Measurements from ENCODE around the gene LYAR. TPM values are rescaled to one million over a fixed set of nuclear protein-coding genes. Genes with fewer than 3 reads are reported as not detected.
A peak's percentile ranks its signal among the peaks of the same experiment; 100 is the strongest.

LYAR gene
- total RNA-seq, 2 experiments from 2014 or later = 47.0 to 49.9 TPM

DNA sequence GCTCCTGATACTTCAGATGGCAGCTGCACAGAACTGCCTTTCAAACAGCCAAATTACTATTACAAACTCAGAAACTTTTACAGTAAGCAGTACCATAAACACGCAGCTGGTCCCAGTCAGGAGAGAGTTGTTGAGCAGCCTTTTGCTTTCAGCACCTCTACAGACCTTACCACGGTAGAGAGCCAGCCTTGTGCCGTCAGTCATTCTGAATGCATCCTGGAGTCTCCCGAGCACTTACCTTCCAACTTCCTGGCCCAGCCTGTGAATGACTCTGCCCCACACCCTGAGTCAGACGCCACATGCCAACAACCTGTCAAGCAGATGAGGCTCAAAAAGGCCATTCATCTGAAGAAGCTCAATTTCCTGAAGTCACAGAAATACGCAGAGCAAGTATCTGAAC is 12.5 kb upstream of the LYAR start:
- peaks cover 4% of the 10 kb centered on the region for H3K4me1 Mint-ChIP-seq
- peaks cover 16% of the 10 kb centered on the region for H3K36me3 Mint-ChIP-seq
- H3K27me3 Mint-ChIP-seq = no peaks in the 10 kb centered on the region
- no peak overlapping the region for H3K4me3 Mint-ChIP-seq
- CTCF ChIA-PET = interaction anchor here (1.1 kb wide), 1 partner anchor 12 kb away, joined by 3 read pairs; no protein-coding TSS in a partner anchor
- H3K27ac Mint-ChIP-seq = no peak overlapping the region
- no peaks in the 10 kb centered on the region for H3K9me3 Mint-ChIP-seq (ENCODE audit: low read depth)
- ATAC-seq (no peak), DNase-seq (peak; percentile 26)

DNA sequence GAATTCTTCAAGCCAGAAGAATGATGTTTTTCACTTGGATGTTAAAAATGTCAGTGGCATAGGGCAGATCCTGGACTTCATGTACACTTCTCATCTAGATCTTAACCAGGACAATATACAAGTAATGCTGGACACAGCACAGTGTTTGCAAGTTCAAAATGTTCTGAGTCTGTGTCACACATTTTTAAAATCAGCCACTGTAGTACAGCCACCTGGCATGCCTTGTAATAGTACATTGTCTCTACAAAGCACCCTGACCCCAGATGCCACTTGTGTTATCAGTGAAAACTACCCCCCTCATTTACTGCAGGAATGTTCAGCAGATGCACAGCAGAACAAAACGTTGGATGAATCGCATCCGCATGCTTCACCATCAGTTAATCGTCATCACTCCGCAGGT is 12.0 kb upstream of the LYAR start:
- CTCF ChIA-PET = interaction anchor here (1.1 kb wide), 1 partner anchor 11 kb away, joined by 3 read pairs; no protein-coding TSS in a partner anchor
- Mint-ChIP-seq H3K9me3 (ENCODE audit: low read depth) (no peaks in the 10 kb centered on the region), H3K4me1 (peaks cover 4% of the 10 kb centered on the region), H3K4me3 (no peak overlapping the region), H3K27me3 (no peaks in the 10 kb centered on the region), H3K36me3 (peaks cover 16% of the 10 kb centered on the region), H3K27ac (no peak overlapping the region)
- no peak for ATAC-seq
- peak; percentile 12 for DNase-seq

GRCh38 chr4:4299006-4299405 is 9.1 kb upstream of the LYAR start:
- Mint-ChIP-seq H3K36me3 (peaks cover 29% of the 10 kb centered on the region), H3K9me3 (ENCODE audit: low read depth) (no peaks in the 10 kb centered on the region), H3K27ac (no peak overlapping the region), H3K27me3 (no peaks in the 10 kb centered on the region), H3K4me1 (peaks cover 1% of the 10 kb centered on the region), H3K4me3 (no peak overlapping the region)
- DNase-seq (peak; percentile 26), ATAC-seq (no peak)
- CTCF ChIA-PET = interaction anchor here (0.6 kb wide), 1 partner anchor 39 kb away, joined by 3 read pairs; no protein-coding TSS in a partner anchor

DNA sequence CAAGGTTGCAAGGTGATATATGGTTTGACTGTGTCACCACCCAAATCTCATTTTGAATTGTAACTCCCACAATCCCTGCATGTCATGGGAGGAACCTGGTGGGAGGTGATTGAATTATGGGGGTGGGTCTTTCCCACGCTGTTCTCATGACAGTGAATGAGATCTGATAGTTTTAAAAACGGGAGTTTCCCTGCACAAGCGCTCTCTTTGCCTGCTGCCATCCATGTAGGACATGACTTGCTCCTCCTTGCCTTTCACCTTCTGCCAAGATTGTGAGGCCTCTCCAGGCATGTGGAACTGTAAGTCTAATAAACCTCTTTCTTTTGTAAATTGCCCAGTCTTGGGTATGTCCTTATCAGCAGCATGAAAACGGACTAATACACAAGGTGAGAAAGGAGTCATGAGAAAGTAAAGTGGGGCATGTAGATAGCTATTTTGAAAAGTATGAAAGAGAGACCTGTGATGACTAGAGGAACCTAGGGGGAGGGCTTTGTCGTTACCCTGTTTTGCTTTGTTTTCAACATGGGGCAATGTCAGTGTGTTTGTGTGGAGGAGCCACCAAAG is 6.4 kb upstream of the LYAR start:
- Mint-ChIP-seq H3K27ac (no peak overlapping the region), H3K4me1 (peaks cover 11% of the 10 kb centered on the region), H3K27me3 (no peaks in the 10 kb centered on the region), H3K4me3 (no peak overlapping the region), H3K36me3 (peaks cover 26% of the 10 kb centered on the region), H3K9me3 (ENCODE audit: low read depth) (no peaks in the 10 kb centered on the region)
- CTCF ChIA-PET = no interaction called here
- ATAC-seq = no peak
- peak; percentile 15 for DNase-seq

DNA sequence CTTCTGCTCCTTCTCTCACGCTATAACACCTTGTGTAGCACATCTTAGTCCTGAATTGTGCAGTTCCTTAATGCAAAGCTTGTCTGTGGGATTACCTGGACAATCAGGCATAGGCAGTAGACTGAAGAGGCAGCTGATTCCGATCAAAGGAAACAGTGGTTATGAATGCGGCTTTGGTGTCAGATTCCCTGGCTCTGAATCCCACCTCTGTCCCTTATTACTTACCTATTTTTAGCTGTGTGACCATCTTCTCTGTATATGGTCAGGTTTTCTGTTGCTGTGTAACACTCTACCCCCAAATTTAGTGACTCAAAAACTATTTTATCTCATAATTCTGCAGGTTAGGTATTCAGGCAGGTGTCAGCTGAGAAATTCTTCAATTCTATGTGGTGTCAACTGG is 3.3 kb upstream of the LYAR start:
- CTCF ChIA-PET = interaction anchor here (2.1 kb wide), 1 partner anchor 42 kb away, joined by 4 read pairs; no protein-coding TSS in a partner anchor
- ATAC-seq = no peak
- Mint-ChIP-seq H3K4me3 (no peak overlapping the region), H3K9me3 (ENCODE audit: low read depth) (no peaks in the 10 kb centered on the region), H3K27me3 (no peaks in the 10 kb centered on the region), H3K4me1 (peaks cover 26% of the 10 kb centered on the region), H3K27ac (no peak overlapping the region), H3K36me3 (peaks cover 24% of the 10 kb centered on the region)
- peak; percentile 9 for DNase-seq

DNA sequence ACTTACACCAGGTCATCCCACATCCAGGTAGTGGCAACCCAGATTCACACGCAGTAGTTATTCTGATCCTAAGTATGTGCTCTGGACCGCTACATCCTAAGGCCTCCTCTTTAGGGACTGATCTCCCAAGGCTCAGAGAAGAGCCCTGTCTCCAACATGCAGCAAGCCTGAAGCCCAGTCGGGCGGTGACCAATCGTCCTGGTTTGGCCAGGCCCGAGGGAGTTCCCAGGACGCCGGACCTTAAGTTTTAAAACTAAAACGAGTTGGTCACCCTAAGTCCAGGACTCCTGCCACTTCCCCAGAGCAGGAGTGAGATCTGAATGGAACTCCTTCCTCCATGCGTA is 385 bp downstream of the LYAR start:
- peaks cover 11% of the 10 kb centered on the region for H3K36me3 Mint-ChIP-seq
- peak overlapping the region; percentile 86 for H3K27ac Mint-ChIP-seq
- no peaks in the 10 kb centered on the region for H3K27me3 Mint-ChIP-seq
- H3K9me3 Mint-ChIP-seq (ENCODE audit: low read depth) = no peaks in the 10 kb centered on the region
- peak overlapping the region; percentile 95 for H3K4me3 Mint-ChIP-seq
- no peak for DNase-seq
- H3K4me1 Mint-ChIP-seq = peaks cover 51% of the 10 kb centered on the region
- ATAC-seq = peak; percentile 20
- CTCF ChIA-PET = interaction anchor here (1.1 to 1.5 kb wide), 2 partner anchors 8 to 38 kb away, joined by 3 to 5 read pairs; no protein-coding TSS in a partner anchor

- peaks cover 14% of the 10 kb centered on the region for H3K36me3 Mint-ChIP-seq
- H3K4me1 Mint-ChIP-seq = peaks cover 53% of the 10 kb centered on the region
- CTCF ChIA-PET = interaction anchor here (1.0 kb wide), 1 partner anchor 46 kb away, joined by 3 read pairs; no protein-coding TSS in a partner anchor
- H3K4me3 Mint-ChIP-seq = peak overlapping the region; percentile 95
- ATAC-seq (no peak), DNase-seq (peak; percentile 36)
- no peaks in the 10 kb centered on the region for H3K9me3 Mint-ChIP-seq (ENCODE audit: low read depth)
- no peaks in the 10 kb centered on the region for H3K27me3 Mint-ChIP-seq
- peak overlapping the region; percentile 86 for H3K27ac Mint-ChIP-seq
Observed at GRCh38 chr4:4289055-4289454, 899 bp downstream of the LYAR start.

DNA sequence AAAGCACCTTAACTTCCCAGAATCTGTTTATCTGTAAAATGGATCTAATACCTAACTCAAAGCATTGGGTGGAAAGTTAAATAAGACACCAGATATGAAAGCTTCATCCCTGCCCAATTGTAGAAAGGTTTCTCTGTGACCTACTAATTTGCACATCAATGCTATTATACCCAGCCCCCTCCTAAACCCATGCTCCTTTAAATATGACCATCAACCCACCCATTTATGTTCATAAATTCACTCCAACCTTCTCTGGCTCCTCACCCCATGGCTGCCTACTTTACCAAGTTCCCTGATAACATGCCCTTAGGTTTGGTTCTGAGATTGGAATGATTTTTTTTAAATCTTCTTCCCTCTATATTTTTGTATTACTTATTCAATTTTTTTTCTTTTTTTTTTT is 1.9 kb downstream of the LYAR start:
- Mint-ChIP-seq H3K27ac (no peak overlapping the region), H3K4me1 (peaks cover 57% of the 10 kb centered on the region), H3K27me3 (no peaks in the 10 kb centered on the region), H3K36me3 (peaks cover 21% of the 10 kb centered on the region), H3K9me3 (ENCODE audit: low read depth) (no peaks in the 10 kb centered on the region), H3K4me3 (peak overlapping the region; percentile 16)
- no peak for DNase-seq
- CTCF ChIA-PET = interaction anchor here (1.0 to 1.4 kb wide), 2 partner anchors 15 to 47 kb away, joined by 3 to 5 read pairs; no protein-coding TSS in a partner anchor
- ATAC-seq = no peak

DNA sequence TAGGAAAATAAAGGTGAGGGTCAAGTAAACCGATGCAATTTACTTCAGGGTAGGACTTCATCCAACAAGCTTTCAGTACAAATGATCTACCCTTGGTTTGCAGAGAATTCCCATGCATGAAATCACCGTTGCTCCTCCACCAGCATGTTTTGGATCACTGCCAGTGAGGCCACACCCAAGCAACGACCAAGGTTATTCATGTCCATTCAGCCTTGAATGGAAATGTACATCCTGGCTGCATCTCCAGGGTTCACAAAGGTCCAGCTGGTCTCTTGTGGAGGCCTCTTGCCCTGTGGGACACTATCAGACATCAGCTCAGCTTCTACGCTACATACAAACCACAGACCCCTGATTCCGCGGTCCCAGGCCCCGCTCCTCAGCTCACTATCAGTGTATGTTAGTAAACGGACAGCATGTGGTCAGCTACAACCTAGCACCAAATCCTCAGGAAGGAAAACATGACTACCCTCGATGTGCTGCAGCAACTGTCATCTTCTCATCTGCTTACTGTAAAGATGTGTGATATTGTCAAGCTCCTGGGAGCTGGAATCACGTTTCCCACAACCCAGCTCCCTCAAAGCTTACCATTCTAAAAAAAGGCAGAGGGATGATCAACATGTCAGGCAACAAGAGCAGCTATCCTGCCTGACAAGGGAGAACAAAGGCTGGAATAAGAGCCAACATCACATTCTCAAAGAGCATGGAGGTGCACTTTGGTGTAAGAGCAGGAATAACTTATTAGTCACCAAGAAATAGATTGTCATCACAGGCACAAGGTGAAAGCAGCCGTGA is 4.9 kb downstream of the LYAR start:
- Mint-ChIP-seq H3K4me1 (peaks cover 41% of the 10 kb centered on the region), H3K36me3 (peaks cover 35% of the 10 kb centered on the region), H3K4me3 (no peak overlapping the region), H3K9me3 (ENCODE audit: low read depth) (no peaks in the 10 kb centered on the region), H3K27ac (peak overlapping the region; percentile 38), H3K27me3 (no peaks in the 10 kb centered on the region)
- ATAC-seq (no peak), DNase-seq (peak; percentile 33)
- CTCF ChIA-PET = interaction anchor here (1.9 to 2.2 kb wide), 2 partner anchors 25 to 33 kb away, joined by 5 to 7 read pairs; no protein-coding TSS in a partner anchor

DNA sequence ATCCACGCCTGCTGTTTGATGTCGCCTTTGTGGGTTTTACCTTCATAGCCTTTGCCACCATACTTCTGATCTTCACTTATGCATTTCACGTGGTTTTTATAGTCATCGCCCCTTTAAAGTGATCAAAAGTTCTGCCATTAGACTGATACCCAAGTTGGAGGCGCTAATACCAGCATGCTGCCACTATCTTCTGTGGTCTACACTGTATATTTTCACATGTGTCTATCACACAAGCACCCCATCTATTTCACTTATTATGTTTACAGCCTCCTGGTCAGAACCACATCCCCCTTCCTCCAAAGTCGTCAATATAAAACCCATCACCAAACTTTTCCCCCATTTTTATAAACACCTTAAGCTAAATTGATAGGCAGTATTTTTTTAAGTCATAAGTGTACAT is 8.2 kb downstream of the LYAR start:
- no peak for ATAC-seq
- CTCF ChIA-PET = interaction anchor here (1.5 to 2.6 kb wide), 2 partner anchors 9 to 22 kb away, joined by 5 to 9 read pairs; partner anchors contain the start of genes LYAR and ZBTB49
- no peak for DNase-seq
- Mint-ChIP-seq H3K27me3 (no peaks in the 10 kb centered on the region), H3K4me3 (no peak overlapping the region), H3K36me3 (peaks cover 43% of the 10 kb centered on the region), H3K27ac (no peak overlapping the region), H3K4me1 (peaks cover 20% of the 10 kb centered on the region), H3K9me3 (ENCODE audit: low read depth) (no peaks in the 10 kb centered on the region)

DNA sequence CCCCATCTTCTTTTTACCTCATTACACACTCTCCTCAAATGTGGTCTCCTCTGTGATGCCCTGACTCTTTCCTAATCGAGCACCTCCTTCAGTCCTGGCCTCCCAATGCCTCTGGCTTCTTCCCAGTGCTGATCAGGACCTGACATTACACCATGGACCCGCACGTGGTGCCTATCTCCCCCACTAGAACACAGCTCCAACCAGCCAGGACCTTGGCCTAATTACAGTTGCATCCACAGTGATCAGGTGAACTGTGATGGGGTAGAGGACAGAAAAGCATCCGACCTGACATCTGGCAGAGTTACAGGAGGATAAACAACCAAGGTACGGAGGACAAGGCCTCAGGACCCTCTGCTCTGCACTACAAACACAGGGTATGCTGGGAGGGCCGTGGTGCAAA is 12.4 kb downstream of the LYAR start:
- Mint-ChIP-seq H3K36me3 (peaks cover 45% of the 10 kb centered on the region), H3K4me3 (no peak overlapping the region), H3K4me1 (no peaks in the 10 kb centered on the region), H3K9me3 (ENCODE audit: low read depth) (no peaks in the 10 kb centered on the region), H3K27ac (peak overlapping the region; percentile 5), H3K27me3 (no peaks in the 10 kb centered on the region)
- CTCF ChIA-PET = interaction anchor here (1.6 kb wide), 1 partner anchor 17 kb away, joined by 5 read pairs; no protein-coding TSS in a partner anchor
- DNase-seq (no peak), ATAC-seq (no peak)

DNA sequence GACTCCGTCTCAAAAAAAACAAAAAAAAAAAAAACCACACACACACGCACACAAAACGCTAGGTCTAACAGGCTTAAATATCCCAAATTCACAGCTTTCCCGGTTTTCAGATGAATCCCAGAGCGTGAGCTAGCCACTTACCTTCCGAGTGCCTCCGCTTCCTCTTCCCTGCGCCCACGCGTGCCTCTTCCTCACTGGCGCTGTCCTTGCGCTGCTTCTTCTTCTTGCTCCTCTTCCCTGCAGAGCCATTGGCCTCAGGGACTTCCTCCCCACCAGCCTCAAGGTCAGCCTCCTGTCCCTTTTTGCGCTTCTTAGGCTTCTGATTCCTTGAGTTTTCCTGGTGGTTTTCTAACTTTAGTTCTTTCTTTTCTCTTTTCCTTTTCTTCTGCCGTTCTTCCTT is 15.7 kb downstream of the LYAR start:
- H3K4me3 Mint-ChIP-seq = no peak overlapping the region

GRCh38 chr4:4271912-4272311 is 18.0 kb downstream of the LYAR start:
- peak overlapping the region; percentile 98 for H3K27ac Mint-ChIP-seq
- peaks cover 30% of the 10 kb centered on the region for H3K4me1 Mint-ChIP-seq
- peaks cover 43% of the 10 kb centered on the region for H3K36me3 Mint-ChIP-seq
- no peak overlapping the region for H3K4me3 Mint-ChIP-seq
- no peaks in the 10 kb centered on the region for H3K27me3 Mint-ChIP-seq
- no peaks in the 10 kb centered on the region for H3K9me3 Mint-ChIP-seq (ENCODE audit: low read depth)
- no peak for DNase-seq
- CTCF ChIA-PET = no interaction called here
- no peak for ATAC-seq

More for the DNA sequence above, 15.7 kb downstream of the LYAR start:
- peaks cover 45% of the 10 kb centered on the region for H3K36me3 Mint-ChIP-seq
- no peak for DNase-seq
- ATAC-seq = no peak
- no peaks in the 10 kb centered on the region for H3K27me3 Mint-ChIP-seq
- peaks cover 20% of the 10 kb centered on the region for H3K4me1 Mint-ChIP-seq
- peak overlapping the region; percentile 0 for H3K27ac Mint-ChIP-seq
- CTCF ChIA-PET = interaction anchor here (0.9 to 1.8 kb wide), 4 partner anchors 10 to 56 kb away, joined by 3 to 5 read pairs (median 4); no protein-coding TSS in a partner anchor
- H3K9me3 Mint-ChIP-seq (ENCODE audit: low read depth) = no peaks in the 10 kb centered on the region
